T-helper 2 cell treated with Interferon-gamma antibody and Interleukin-4, amounts not matched to agents 100 ng/mL and 5 ng/mL, for 36 hours (primary cell): ENCODE data around the gene ASB6. TPM values are rescaled to one million over a fixed set of nuclear protein-coding genes. Genes with fewer than 3 reads are reported as not detected.
"Not testable (repeated sequence)": the region's sequence is repeated elsewhere in the genome, so short reads cannot be mapped to it uniquely, and the experiment has no call there.

Source experiments
- intact Hi-C: fragments of 100-400 bp; cut with micrococcal nuclease; formaldehyde crosslinking; loops from one replicate; pipeline ENCODE4 v1.15.1; 2023
- total RNA-seq: library from RNA; stranded (reverse); gene quantifications from 2 replicates; pipeline ENCODE4 v1.2.3, GENCODE V29; 2022

ASB6 gene
- total RNA-seq, 1 donor from 2014 or later, result 23.7 TPM

- intact Hi-C loops, result no loop called here
Measured at GRCh38 chr9:129667850-129668249, 25.9 kb upstream of the ASB6 start.

DNA sequence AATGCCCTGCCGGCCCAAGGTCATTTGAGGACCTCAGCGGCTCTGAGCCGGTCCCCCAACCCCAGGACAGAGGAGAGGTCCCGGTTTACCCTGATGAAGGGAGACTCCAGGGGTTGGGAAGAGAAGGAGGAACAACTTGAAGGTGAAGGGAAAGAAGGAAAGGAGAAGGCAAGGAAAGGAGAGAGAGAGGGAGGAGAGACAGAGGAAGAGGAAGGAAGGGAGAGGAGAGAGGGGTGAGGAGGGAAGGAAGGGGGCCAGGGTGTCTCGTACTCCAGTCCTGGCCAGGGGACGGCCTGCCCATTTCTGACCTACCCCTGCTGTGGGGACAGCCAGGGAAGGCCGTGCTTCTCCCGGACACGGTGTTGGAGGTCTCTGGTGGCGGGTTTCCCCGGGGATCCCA lies 25.4 kb upstream of the ASB6 start:
- intact Hi-C loops, result no loop called here

DNA sequence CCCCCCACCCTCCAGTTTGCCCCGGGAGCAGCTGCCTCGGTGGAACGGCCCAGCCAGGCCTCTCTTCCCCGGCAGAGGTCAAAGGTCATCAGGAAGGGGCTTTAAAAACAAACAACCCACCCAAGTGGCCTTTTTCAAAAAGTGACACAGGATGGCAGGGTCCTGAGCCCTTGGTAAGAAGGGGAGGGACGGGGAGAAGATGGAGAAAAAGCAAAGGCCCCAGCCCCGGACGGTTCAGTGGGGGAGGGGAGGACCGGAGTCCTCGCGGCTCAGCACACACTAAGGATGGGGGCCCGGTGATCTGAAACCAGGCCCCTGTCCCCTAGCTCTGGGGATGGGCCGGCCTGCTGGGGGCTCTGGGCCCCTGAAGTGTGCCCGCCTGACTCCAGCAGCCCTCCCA lies 24.6 kb upstream of the ASB6 start:
- intact Hi-C loops, result no loop called here

- intact Hi-C loops, result no loop called here
Measured at GRCh38 chr9:129665814-129666520, 24.0 kb upstream of the ASB6 start.

- intact Hi-C loops, result no loop called here
Measured at GRCh38 chr9:129665389-129665775, 23.4 kb upstream of the ASB6 start, which contains the start of gene PRRX2. PRRX2 (plus strand) TSS chr9:129665647; CDS start chr9:129665868, 221 bp downstream.

DNA sequence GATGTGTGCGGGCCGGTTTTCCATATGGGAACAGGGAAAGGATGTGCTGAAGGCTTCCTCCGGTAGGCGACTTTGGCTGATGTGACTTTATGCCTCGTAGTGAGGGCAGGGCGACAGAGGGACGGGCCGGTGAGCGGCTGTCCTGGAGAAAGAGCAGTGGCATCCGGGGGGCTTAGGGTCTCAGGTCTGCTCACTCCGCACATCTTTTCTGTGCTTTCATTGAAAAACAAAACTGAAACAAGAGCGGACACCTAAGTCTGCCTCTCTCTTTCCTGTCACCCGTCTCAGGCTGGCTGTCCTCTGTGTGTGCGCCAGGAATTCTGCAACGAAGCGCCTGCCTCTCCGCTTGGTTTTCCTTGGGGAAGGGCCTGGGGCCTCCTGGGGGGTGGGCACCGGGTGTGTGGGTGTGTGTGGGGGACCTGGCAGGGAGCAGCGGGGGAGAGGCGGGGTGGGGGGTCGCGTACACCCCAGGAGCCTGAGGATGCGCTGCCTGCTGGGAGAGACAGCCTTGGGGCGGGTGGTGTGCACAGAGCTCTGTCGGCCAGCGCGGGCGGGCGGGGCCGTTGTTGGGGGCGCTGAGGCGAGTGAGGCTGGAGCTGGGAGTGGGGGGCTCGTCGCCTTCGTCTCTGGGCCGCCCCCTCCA lies 22.9 kb upstream of the ASB6 start:
- intact Hi-C loops, result no loop called here

DNA sequence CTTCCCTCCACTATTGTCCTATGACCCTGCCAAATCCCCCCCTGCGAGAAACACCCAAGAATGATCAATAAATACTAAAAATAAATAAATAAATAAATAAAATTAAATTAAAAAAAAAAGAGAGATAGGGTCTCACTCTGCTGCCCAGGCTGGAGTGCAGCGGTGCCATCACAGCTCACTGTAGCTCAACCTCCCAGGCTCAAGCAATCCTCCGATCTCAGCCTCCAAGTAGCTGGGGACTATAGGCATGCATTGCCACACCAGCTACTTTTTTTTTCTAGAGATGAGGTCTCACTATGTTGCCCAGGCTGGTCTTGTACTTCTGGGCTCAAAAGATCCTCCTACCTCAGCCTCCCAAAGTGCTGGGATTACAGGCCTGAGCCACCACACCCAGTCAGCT lies 20.3 kb upstream of the ASB6 start:
- intact Hi-C loops, result not testable (repeated sequence)

GRCh38 chr9:129661029-129661428 lies 19.1 kb upstream of the ASB6 start:
- intact Hi-C loops, result no loop called here

DNA sequence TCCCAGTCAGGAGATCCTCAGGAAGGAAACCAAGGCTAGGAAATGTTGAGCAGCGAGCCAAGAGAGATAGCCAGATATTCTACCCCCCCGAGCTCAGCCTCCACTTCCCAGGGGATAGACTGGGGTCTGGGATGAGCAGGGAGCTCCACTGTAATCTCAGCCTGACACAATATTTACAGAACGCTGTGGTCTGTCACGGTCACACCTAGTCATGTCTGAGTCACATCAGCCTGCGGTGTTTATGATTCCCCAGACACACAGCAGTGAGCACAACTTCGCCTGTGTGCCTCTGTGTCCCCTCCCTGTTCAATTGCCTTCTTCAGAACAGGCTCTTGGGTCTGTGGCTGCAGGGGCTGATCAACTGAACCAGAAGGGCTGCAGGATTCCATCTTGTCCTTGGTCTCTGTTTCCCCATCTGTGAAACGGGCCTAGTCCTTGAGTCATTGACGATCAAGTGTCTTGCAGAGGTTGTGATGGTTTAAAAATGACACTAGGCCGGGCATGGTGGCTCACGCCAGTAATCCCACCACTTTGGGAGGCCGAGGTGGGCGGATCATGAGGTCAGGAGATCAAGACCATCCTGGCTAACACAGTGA lies 14.9 kb upstream of the ASB6 start:
- intact Hi-C loops, result no loop called here

DNA sequence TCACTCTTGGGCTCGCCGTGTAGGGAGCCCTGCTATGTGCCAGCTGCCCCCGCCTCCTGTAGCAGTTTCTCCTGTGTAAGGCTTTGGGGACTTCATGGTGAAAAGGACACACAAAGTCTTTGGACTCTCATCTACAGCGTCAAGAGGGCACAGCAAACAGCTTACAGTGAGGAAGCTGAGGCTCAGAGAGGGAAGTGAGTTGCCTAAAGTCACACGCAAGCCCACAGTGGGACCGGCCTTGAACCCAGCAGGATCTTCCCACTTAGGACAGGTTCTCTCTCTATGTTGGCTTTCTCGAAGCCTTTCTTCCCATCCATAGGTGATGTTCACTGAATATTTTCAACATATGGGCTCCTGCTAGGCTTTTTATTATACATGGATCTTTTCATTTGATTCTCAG lies 13.7 kb upstream of the ASB6 start:
- intact Hi-C loops, result no loop called here

DNA sequence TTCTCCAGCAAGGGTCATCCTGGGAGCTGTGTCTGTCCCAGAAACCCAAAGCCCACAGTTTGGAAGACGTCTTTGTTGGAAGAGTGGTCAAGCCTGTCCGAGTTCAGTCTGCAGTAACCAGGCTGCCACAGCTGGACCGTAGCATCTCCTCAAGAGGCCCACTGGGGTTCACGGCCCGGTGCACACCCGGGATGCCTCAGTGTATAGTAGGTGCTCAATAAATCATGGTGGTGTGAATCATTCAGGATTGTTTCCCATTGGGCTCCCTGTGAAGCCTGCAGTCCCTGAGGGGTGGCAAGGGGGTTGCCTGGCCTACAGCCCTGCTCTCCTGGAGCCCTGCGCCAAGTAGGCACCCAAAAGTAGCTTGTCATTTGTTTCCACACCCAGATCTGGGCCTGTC lies 13.2 kb upstream of the ASB6 start:
- intact Hi-C loops, result no loop called here

- intact Hi-C loops, result no loop called here
Measured at GRCh38 chr9:129654554-129655040, 12.6 kb upstream of the ASB6 start.

DNA sequence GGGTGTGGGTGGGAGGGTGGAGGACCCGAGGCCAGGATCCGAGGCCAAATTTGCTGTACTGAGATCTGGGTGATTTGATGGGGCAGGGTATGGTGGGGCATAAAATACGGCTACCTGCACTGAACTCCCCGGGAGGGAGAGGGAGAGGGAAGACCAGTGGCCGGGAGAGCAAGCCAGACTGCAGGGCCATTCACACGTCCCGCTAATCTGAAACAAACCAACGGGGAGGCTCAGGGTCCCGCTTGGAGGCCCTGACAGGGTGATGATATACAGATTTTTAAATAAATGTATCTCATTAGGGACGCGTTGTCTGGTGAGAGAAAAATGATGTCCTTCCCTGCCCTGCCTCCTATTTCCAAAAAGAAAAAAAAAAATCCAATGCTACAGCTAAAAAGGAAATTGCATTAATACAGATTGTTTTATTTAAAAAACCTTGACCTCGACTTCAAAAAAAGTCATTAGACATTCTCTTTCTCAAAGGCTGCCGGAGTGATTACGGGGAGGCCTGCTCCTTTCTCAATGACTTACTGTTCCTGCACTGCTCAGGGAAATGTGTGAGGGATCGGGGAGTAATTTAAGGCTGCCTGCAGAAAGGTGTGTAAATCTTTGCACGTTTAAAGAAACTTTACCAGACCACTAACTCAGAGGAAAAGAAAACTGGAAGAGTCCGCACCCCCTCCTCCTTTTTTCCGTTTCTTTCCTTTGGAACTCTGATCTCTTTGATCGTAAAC lies 12.0 kb upstream of the ASB6 start:
- intact Hi-C loops, result no loop called here

DNA sequence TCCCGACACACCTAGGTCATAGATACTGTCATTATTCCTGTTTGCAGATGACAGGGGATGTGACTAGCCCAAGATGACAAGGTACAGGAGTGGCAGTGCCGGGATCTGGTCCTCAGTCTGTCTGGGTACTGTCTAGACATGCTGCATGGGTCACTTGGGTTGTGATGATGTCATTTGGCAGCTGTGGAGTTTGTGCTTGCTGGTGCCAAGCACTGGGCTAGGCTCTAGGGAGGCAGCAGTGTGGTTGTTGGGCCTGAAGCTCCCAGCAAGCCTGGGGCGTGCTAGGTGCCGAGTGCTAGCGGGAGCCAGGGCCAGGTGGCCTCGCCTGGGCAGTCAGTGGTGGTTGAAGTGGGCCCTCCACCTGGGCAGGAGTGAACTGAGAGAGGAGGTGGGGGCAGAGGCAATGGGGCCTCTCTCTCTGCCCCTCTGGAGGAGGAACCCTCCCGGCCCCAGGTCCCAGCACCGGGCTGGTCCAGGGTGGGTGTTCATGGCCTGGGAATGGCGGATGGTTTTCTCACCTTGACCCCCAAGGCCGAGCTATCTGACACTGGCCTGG lies 8.8 kb upstream of the ASB6 start:
- intact Hi-C loops, result no loop called here

- intact Hi-C loops, result no loop called here
Measured at GRCh38 chr9:129649726-129650679, 8.1 kb upstream of the ASB6 start.

DNA sequence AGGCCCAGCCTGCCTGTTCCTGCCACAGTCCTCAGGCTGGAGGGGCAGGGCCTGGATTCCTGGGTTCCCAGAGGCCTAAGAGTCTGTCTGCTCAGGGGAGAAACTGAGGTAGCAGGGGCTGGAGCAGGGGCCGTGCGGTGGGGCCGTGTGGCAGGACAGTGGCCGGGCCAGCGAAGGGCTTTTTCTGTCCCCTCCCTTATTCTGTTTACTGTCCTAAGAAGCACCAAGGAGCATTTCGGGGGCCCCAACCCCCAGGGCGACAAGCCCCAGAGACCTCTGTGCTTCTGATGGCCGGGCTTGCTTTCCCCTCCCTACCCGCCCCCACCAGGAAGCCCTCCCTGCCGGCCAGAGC lies 6.8 kb upstream of the ASB6 start:
- intact Hi-C loops, result no loop called here

- intact Hi-C loops, result no loop called here
Measured at GRCh38 chr9:129648092-129648763, 6.3 kb upstream of the ASB6 start.

DNA sequence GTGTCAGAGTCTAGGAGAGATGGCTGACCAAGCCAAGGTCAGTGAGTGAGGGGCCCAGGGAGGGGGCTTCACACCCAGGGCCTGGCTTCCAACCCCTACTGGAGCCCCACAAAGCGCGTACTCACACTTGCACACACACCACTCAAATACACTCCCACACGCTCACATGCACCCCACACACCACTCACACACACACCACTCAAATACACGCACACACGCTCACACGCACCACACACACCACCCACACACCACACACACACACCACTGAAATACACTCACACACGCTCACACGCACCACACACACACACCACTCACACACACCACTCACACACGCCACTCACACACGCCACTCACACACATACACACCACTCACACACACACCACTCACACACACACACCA lies 5.7 kb upstream of the ASB6 start:
- intact Hi-C loops, result no loop called here

GRCh38 chr9:129646654-129647053 lies 4.7 kb upstream of the ASB6 start:
- intact Hi-C loops, result no loop called here

DNA sequence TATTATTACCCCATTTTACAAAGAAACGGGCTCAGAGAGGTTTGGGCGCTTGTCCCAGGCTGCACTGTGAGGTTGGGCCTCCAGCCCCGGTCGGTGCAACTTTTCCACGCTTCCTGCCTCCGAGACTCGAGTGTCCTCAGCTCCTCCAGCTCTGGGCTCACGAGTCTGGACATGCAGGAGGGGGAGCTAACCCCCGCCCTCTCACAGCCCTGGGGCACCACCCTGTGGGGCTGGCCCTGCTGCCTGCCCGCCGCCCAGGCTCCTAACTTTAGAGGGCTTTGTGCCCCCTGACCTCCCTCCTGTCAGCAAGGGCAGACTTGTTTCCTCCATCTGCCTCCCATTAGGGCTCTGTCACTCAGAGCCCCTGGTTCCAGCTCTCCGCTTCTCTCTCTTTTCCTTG lies 4.3 kb upstream of the ASB6 start:
- intact Hi-C loops, result no loop called here
